ENCODE data around the gene GMDS.
"Not testable (repeated sequence)": the region's sequence is repeated elsewhere in the genome, so short reads cannot be mapped to it uniquely, and the experiment has no call there.

The GMDS gene

GRCh38 chr6:1853761-1854160, 391.6 kb downstream of the GMDS start:
- Histone ChIP-seq H3K36me3 (ENCODE audit: control insufficient read depth in 2 of 2, insufficient read depth in 2 of 2, low read length in 2 of 2) (no peaks in the 10 kb centered on the region), H3K9me3 (ENCODE audit: control insufficient read depth in 2 of 2, low read length in 2 of 2) (no peaks in the 10 kb centered on the region), H3K4me1 (ENCODE audit: control insufficient read depth, insufficient read depth, low read length) (no peaks in the 10 kb centered on the region), H3K9ac (ENCODE audit: low read length in 2 of 2) (no peak overlapping the region), H3K27me3 (ENCODE audit: control insufficient read depth in 1 of 2, insufficient read depth in 2 of 2, low read length in 2 of 2) (no peaks in the 10 kb centered on the region), H3K27ac (ENCODE audit: low read length) (no peak overlapping the region), H3K4me3 (ENCODE audit: low read length in 2 of 2) (no peak overlapping the region)

- H3K4me1 ChIP-seq (ENCODE audit: control insufficient read depth, insufficient read depth, low read length) = no peaks in the 10 kb centered on the region
Observed at GRCh38 chr6:1851681-1852456, 393.5 kb downstream of the GMDS start.

GRCh38 chr6:1850840-1851157, 394.6 kb downstream of the GMDS start:
- H3K9me3 ChIP-seq (ENCODE audit: control insufficient read depth in 2 of 2, low read length in 2 of 2) = no peaks in the 10 kb centered on the region
- no peak overlapping the region for H3K27ac ChIP-seq (ENCODE audit: low read length)
- H3K9ac ChIP-seq (ENCODE audit: low read length in 2 of 2) = no peak overlapping the region
- H3K4me1 ChIP-seq (ENCODE audit: control insufficient read depth, insufficient read depth, low read length) = no peaks in the 10 kb centered on the region
- H3K27me3 ChIP-seq (ENCODE audit: control insufficient read depth in 1 of 2, insufficient read depth in 2 of 2, low read length in 2 of 2) = no peaks in the 10 kb centered on the region
- H3K4me3 ChIP-seq (ENCODE audit: low read length in 2 of 2) = no peak overlapping the region
- no peaks in the 10 kb centered on the region for H3K36me3 ChIP-seq (ENCODE audit: control insufficient read depth in 2 of 2, insufficient read depth in 2 of 2, low read length in 2 of 2)

More at GRCh38 chr6:1851681-1852456, 393.5 kb downstream of the GMDS start:
- Histone ChIP-seq H3K9ac (ENCODE audit: low read length in 2 of 2) (no peak overlapping the region), H3K4me3 (ENCODE audit: low read length in 2 of 2) (no peak overlapping the region), H3K27ac (ENCODE audit: low read length) (no peak overlapping the region), H3K27me3 (ENCODE audit: control insufficient read depth in 1 of 2, insufficient read depth in 2 of 2, low read length in 2 of 2) (no peaks in the 10 kb centered on the region), H3K9me3 (ENCODE audit: control insufficient read depth in 2 of 2, low read length in 2 of 2) (no peaks in the 10 kb centered on the region), H3K36me3 (ENCODE audit: control insufficient read depth in 2 of 2, insufficient read depth in 2 of 2, low read length in 2 of 2) (no peaks in the 10 kb centered on the region)

GRCh38 chr6:1850121-1850839, 395.1 kb downstream of the GMDS start:
- Histone ChIP-seq H3K9me3 (ENCODE audit: control insufficient read depth in 2 of 2, low read length in 2 of 2) (no peaks in the 10 kb centered on the region), H3K27ac (ENCODE audit: low read length) (no peak overlapping the region), H3K4me3 (ENCODE audit: low read length in 2 of 2) (no peak overlapping the region), H3K9ac (ENCODE audit: low read length in 2 of 2) (no peak overlapping the region), H3K36me3 (ENCODE audit: control insufficient read depth in 2 of 2, insufficient read depth in 2 of 2, low read length in 2 of 2) (no peaks in the 10 kb centered on the region), H3K4me1 (ENCODE audit: control insufficient read depth, insufficient read depth, low read length) (no peaks in the 10 kb centered on the region), H3K27me3 (ENCODE audit: control insufficient read depth in 1 of 2, insufficient read depth in 2 of 2, low read length in 2 of 2) (no peaks in the 10 kb centered on the region)

GRCh38 chr6:1849691-1850090, 395.7 kb downstream of the GMDS start:
- no peak overlapping the region for H3K4me3 ChIP-seq (ENCODE audit: low read length in 2 of 2)
- H3K27ac ChIP-seq (ENCODE audit: low read length) = no peak overlapping the region
- H3K4me1 ChIP-seq (ENCODE audit: control insufficient read depth, insufficient read depth, low read length) = no peaks in the 10 kb centered on the region
- no peaks in the 10 kb centered on the region for H3K9me3 ChIP-seq (ENCODE audit: control insufficient read depth in 2 of 2, low read length in 2 of 2)
- no peaks in the 10 kb centered on the region for H3K27me3 ChIP-seq (ENCODE audit: control insufficient read depth in 1 of 2, insufficient read depth in 2 of 2, low read length in 2 of 2)
- no peak overlapping the region for H3K9ac ChIP-seq (ENCODE audit: low read length in 2 of 2)
- no peaks in the 10 kb centered on the region for H3K36me3 ChIP-seq (ENCODE audit: control insufficient read depth in 2 of 2, insufficient read depth in 2 of 2, low read length in 2 of 2)

GRCh38 chr6:1848752-1849151, 396.7 kb downstream of the GMDS start:
- H3K27me3 ChIP-seq (ENCODE audit: control insufficient read depth in 1 of 2, insufficient read depth in 2 of 2, low read length in 2 of 2) = no peaks in the 10 kb centered on the region
- H3K9me3 ChIP-seq (ENCODE audit: control insufficient read depth in 2 of 2, low read length in 2 of 2) = no peaks in the 10 kb centered on the region
- no peak overlapping the region for H3K27ac ChIP-seq (ENCODE audit: low read length)
- no peaks in the 10 kb centered on the region for H3K4me1 ChIP-seq (ENCODE audit: control insufficient read depth, insufficient read depth, low read length)
- H3K4me3 ChIP-seq (ENCODE audit: low read length in 2 of 2) = no peak overlapping the region
- no peak overlapping the region for H3K9ac ChIP-seq (ENCODE audit: low read length in 2 of 2)
- no peaks in the 10 kb centered on the region for H3K36me3 ChIP-seq (ENCODE audit: control insufficient read depth in 2 of 2, insufficient read depth in 2 of 2, low read length in 2 of 2)

- no peaks in the 10 kb centered on the region for H3K9me3 ChIP-seq (ENCODE audit: control insufficient read depth in 2 of 2, low read length in 2 of 2)
- no peak overlapping the region for H3K9ac ChIP-seq (ENCODE audit: low read length in 2 of 2)
- no peaks in the 10 kb centered on the region for H3K36me3 ChIP-seq (ENCODE audit: control insufficient read depth in 2 of 2, insufficient read depth in 2 of 2, low read length in 2 of 2)
- no peak overlapping the region for H3K4me3 ChIP-seq (ENCODE audit: low read length in 2 of 2)
- H3K4me1 ChIP-seq (ENCODE audit: control insufficient read depth, insufficient read depth, low read length) = no peaks in the 10 kb centered on the region
- H3K27ac ChIP-seq (ENCODE audit: low read length) = no peak overlapping the region
- no peaks in the 10 kb centered on the region for H3K27me3 ChIP-seq (ENCODE audit: control insufficient read depth in 1 of 2, insufficient read depth in 2 of 2, low read length in 2 of 2)
Observed at GRCh38 chr6:1846611-1847010, 398.8 kb downstream of the GMDS start.

GRCh38 chr6:1845543-1845942, 399.9 kb downstream of the GMDS start:
- H3K9ac ChIP-seq (ENCODE audit: low read length in 2 of 2); H3K27ac ChIP-seq (ENCODE audit: low read length); H3K4me1 ChIP-seq (ENCODE audit: control insufficient read depth, insufficient read depth, low read length); H3K36me3 ChIP-seq (ENCODE audit: control insufficient read depth in 2 of 2, insufficient read depth in 2 of 2, low read length in 2 of 2); H3K9me3 ChIP-seq (ENCODE audit: control insufficient read depth in 2 of 2, low read length in 2 of 2); H3K27me3 ChIP-seq (ENCODE audit: control insufficient read depth in 1 of 2, insufficient read depth in 2 of 2, low read length in 2 of 2); H3K4me3 ChIP-seq (ENCODE audit: low read length in 2 of 2): not testable (repeated sequence)

- Histone ChIP-seq H3K9me3 (ENCODE audit: control insufficient read depth in 2 of 2, low read length in 2 of 2) (no peaks in the 10 kb centered on the region), H3K36me3 (ENCODE audit: control insufficient read depth in 2 of 2, insufficient read depth in 2 of 2, low read length in 2 of 2) (no peaks in the 10 kb centered on the region), H3K27me3 (ENCODE audit: control insufficient read depth in 1 of 2, insufficient read depth in 2 of 2, low read length in 2 of 2) (no peaks in the 10 kb centered on the region), H3K27ac (ENCODE audit: low read length) (no peak overlapping the region), H3K4me3 (ENCODE audit: low read length in 2 of 2) (no peak overlapping the region), H3K4me1 (ENCODE audit: control insufficient read depth, insufficient read depth, low read length) (no peaks in the 10 kb centered on the region), H3K9ac (ENCODE audit: low read length in 2 of 2) (no peak overlapping the region)
Observed at GRCh38 chr6:1842334-1842733, 403.1 kb downstream of the GMDS start.

- Histone ChIP-seq H3K9me3 (ENCODE audit: control insufficient read depth in 2 of 2, low read length in 2 of 2) (no peaks in the 10 kb centered on the region), H3K9ac (ENCODE audit: low read length in 2 of 2) (no peak overlapping the region), H3K36me3 (ENCODE audit: control insufficient read depth in 2 of 2, insufficient read depth in 2 of 2, low read length in 2 of 2) (no peaks in the 10 kb centered on the region), H3K4me1 (ENCODE audit: control insufficient read depth, insufficient read depth, low read length) (no peaks in the 10 kb centered on the region), H3K4me3 (ENCODE audit: low read length in 2 of 2) (no peak overlapping the region), H3K27ac (ENCODE audit: low read length) (no peak overlapping the region), H3K27me3 (ENCODE audit: control insufficient read depth in 1 of 2, insufficient read depth in 2 of 2, low read length in 2 of 2) (no peaks in the 10 kb centered on the region)
Observed at GRCh38 chr6:1841136-1841535, 404.3 kb downstream of the GMDS start.

- Histone ChIP-seq H3K9me3 (ENCODE audit: control insufficient read depth in 2 of 2, low read length in 2 of 2) (no peaks in the 10 kb centered on the region), H3K27me3 (ENCODE audit: control insufficient read depth in 1 of 2, insufficient read depth in 2 of 2, low read length in 2 of 2) (no peaks in the 10 kb centered on the region), H3K4me1 (ENCODE audit: control insufficient read depth, insufficient read depth, low read length) (no peaks in the 10 kb centered on the region), H3K27ac (ENCODE audit: low read length) (no peak overlapping the region), H3K9ac (ENCODE audit: low read length in 2 of 2) (no peak overlapping the region), H3K4me3 (ENCODE audit: low read length in 2 of 2) (no peak overlapping the region), H3K36me3 (ENCODE audit: control insufficient read depth in 2 of 2, insufficient read depth in 2 of 2, low read length in 2 of 2) (no peaks in the 10 kb centered on the region)
Observed at GRCh38 chr6:1840491-1841121, 404.8 kb downstream of the GMDS start.
